Colon (tissue), 2 donors: ENCODE data around the gene ACP7.
"Not testable (repeated sequence)": the region's sequence is repeated elsewhere in the genome, so short reads cannot be mapped to it uniquely, and the experiment has no call there.

Experiments
- FAIRE-seq: peaks from 2 replicates; lab custom pipeline; 2012; peaks lifted over from hg19 to GRCh38; lab: Jason Lieb, UNC
- donor health status: control.
- donor health status: control.

The ACP7 gene

GRCh38 chr19:39078436-39079200 lies 5.5 kb upstream of the ACP7 start:
- FAIRE-seq: no peak

DNA sequence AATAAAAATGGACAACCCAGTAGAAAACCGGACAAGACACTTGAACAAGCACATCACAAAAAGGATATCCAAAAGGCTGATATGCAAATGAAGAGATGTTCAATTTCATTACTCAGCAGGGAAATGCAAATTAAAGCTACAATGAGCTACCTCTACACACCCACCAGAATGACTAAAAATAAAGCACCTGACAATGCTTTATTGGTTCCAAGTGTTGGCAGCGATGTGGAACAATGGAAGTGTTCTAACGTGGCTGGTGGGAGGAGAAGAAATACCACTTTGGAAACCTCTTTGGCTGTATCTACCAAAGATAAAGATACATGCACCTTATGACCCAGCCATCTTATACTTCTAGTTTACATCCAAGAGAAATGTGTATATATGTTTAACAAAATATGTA lies 3.7 kb upstream of the ACP7 start:
- no peak for FAIRE-seq

DNA sequence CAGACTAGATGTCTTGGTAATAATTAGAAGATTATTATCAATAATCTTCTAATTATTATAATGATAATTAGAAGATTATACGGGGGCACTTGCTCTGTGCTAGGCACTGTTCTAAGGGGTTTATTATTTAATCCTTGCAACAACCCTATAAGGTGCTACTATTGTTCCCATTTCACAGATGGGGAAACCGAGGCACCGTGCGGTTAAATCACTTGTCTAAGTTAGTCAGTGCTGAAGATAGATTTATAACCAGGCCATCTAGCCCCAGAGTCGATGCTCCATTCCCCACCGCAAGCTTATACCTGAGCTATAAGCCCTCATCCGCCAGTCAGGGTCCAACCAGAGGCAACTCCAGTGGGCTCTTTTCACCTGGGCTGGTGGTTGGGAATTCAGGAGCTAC lies 2.0 kb upstream of the ACP7 start:
- FAIRE-seq: no peak

DNA sequence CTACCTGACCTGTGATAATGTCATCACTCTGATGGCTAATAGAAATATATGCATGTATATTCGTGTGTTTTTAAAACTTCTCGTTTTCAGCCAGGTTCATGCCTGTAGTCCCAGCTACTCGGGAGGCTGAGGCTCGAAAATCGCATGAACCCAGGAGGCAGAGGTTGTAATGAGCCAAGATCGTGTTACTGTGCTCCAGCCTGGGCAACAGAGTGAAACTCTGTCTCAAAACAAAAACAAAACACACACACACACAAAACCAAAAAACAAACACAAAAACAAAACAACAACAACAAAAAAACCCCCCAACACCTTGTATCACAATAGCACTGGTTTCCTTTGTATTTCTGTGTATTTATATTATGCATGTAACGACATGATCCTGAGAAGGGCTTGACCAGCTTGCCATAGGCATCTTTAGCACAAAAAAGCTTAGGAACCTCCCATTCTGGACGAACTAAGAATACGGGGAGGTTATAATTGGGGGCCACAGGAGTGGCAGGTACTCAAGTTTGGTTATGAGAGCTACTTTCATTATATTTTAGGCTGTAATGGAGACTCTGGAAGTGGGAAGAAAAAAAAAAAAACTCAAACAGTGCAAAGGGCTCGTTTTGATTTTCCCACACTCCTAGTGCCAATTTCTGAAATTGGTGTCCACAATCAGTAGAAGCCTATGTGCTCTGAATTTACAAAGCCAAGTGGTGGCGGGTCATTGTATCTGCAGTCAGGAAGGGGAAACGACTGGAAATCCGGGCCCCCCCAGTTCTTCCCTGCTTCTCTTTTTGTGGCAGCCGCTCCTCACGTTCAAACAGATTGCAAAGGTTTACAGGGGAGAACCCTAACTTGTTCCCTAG lies 1.2 kb upstream of the ACP7 start:
- FAIRE-seq: no peak

DNA sequence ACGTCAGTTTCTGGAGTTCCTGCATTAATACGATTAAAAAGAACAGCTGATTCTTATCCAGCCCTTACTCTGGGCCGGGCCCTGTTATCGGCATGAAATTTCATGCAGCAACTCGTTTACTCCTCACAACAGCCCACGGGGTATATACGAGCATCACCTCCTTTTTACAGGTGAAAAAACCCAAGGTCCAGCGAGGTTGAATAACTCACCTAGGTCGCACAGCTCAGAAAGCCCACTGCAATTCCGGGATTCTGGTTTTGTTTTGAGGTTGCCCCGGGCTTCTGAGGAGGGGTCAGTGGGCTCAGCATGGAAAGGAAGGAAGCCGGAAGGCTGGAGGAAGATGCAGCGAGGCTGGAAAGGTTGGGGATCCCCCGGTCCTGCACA lies 577 bp upstream of the ACP7 start:
- no peak for FAIRE-seq

GRCh38 chr19:39084732-39085080 lies 538 bp downstream of the ACP7 start:
- FAIRE-seq: no peak

DNA sequence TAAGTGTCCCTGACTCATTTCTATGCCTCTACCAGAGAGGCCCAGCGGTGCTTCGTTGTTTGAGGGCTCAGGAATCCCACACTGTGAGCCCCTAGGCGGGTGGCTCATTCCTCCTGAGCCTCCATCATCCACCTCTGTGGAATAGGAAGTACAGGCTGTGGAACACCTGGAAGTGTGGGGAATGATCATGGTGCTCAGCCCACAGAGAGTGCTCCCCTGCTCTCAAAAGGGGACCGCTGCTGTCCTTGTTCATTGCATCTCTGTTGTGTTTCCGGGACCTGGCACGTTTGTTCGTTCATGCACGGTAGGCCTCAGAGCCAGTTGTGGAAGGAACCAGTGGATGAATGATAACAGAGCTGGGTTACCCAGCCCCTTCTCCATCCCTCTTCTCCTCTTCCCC lies 1.2 kb downstream of the ACP7 start:
- no peak for FAIRE-seq

DNA sequence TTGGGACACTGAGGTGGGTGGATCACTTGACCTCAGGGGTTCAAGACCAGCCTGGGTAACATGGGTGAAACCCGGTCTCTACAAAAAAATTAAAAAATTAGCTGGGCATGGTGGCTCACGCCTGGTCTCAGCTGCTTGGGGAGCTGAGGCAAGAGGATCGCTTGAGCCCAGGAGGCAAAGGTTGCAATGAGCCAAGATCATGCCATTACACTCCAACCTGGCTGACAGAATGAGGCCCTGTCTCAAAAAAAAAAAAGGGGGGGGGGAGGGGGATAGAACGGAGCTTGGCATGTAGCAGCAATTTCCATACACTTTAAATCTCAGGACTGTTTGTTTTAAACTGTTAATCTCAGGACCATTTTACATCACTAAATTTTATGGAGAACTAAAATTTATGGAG lies 2.2 kb downstream of the ACP7 start:
- FAIRE-seq: no peak

DNA sequence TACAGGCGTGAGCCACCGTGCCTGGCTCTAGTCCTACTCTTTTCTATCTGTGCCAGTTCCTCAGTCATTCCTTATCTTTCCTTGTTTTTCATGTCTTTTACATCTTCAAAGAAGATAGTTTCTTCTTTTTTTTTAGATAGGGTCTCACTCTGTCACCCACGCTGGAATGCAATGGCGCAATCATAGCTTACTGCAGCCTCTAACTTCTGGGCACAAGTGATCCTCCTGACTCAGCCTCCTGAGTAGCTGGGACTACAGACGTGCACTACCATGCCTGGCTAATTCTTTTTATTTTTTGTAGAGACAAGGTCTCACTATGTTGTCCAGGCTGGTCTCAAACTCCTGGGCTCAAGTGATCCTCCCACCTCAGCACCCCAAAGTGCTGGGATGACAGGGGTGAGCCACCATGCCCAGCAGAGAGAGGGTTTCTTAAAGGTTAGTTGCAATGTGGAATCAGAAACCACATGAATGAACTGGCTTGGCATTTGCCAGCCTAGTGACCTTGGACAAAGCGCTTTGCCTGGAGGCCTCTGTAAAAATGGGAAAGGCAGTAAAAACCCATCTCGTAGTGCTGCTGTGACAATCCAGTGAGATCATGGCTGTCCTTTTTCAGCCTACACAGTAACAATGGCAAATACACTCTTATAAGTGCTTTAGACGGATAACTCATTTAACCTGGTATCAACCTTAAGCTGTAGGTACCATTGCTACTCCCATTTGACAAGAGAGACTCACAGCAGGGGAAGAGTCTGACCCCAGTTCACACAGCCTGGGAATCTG lies 3.9 kb downstream of the ACP7 start:
- no peak for FAIRE-seq

DNA sequence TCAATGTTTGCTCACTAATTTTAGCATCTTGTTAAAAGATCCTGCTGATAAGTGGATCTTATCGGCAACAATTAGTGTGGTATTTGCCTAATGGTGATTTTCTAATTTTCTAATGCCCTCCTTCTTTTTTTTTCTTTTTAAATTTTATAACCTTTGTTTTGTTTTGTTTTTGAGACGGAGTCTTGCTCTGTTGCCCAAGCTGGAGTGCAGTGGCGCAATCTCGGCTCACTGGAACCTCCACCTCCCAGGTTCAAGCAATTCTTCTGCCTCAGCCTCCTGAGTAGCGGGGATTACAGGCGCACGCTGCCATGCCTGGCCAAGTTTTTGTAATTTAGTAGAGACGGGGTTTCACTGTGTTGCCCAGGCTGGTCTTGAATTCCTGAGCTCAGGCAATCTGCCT lies 5.8 kb downstream of the ACP7 start:
- FAIRE-seq: not testable (repeated sequence)

- FAIRE-seq: no peak
Observed at GRCh38 chr19:39090881-39091280, 6.7 kb downstream of the ACP7 start.

GRCh38 chr19:39095799-39096540 lies 11.8 kb downstream of the ACP7 start:
- not testable (repeated sequence) for FAIRE-seq

DNA sequence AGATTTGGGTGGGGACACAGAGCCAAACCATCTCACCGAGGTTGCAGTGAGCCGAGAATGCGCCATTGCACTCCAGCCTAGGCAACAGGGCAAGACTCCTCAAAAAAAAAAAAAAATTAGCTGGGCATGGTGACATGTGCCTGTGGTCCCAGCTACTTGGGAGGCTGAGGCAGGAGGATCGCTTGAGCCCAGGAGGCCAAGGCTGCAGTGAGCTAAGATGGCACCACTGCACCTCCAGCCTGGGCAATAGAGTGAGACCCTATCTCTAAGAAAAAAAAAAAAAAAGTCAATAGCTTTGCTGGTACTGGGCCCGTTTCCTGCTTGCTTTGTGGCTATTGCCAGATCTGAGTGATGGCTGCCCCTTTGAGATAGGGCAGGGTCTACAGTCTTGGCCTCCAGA lies 13.1 kb downstream of the ACP7 start:
- FAIRE-seq: no peak

GRCh38 chr19:39097721-39098120 lies 13.6 kb downstream of the ACP7 start:
- no peak for FAIRE-seq

DNA sequence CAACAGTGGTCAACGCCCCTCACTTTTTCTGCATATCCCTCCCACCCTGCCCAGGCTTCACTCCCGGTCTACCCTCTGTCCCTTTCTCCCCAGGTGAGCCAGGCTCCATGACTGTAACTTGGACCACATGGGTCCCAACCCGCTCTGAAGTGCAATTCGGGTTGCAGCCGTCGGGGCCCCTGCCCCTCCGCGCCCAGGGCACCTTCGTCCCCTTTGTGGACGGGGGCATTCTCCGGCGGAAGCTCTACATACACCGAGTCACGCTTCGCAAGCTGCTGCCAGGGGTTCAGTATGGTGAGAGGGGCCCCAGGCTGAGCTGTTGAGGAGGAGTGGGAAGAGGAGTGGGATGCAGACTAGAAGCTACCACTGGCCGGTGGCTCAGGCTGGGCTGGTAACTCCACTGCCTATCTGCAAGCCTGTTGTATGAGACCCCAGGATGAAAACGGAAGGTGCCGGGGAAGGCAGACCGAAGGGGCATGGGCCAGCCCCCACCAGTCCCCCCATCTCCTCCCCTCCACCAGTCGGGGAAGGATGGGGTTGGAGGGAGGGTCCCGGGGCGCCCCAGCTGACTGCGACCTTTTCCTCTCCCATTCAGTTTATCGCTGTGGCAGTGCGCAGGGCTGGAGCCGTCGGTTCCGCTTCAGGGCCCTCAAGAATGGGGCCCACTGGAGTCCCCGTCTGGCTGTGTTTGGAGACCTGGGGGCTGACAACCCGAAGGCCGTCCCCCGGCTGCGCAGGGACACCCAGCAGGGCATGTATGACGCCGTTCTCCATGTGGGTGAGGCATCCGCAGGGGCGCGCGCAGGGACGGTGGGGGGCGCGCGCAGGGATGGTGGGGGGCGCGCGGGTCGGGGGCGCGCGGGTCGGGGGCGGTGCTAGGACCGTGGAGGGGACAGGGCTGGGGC lies 14.4 kb downstream of the ACP7 start:
- FAIRE-seq: no peak

DNA sequence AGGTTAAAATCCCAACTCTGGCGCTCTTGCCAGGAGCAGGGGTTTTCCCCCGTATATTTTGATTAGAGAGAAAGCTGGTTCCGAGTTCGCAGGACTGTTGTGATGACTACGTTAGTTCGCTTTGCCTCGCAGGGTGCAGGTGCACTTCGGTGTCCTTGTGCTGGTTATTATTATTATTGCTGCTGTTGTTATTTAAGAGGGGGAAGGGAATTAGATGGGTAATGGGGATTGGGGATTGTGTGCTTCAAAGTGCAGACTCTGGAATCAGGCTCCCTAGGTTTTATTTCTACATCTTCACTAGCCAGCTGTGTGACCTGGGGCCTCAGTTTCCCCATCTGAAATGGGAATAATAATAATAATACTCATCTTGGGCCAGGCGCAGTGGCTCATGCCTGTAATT lies 15.2 kb downstream of the ACP7 start:
- no peak for FAIRE-seq

GRCh38 chr19:39100500-39101166 lies 16.5 kb downstream of the ACP7 start:
- FAIRE-seq: no peak

GRCh38 chr19:39103151-39103550 lies 19.0 kb downstream of the ACP7 start:
- FAIRE-seq: no peak

GRCh38 chr19:39104186-39104596 lies 20.0 kb downstream of the ACP7 start:
- FAIRE-seq: no peak

DNA sequence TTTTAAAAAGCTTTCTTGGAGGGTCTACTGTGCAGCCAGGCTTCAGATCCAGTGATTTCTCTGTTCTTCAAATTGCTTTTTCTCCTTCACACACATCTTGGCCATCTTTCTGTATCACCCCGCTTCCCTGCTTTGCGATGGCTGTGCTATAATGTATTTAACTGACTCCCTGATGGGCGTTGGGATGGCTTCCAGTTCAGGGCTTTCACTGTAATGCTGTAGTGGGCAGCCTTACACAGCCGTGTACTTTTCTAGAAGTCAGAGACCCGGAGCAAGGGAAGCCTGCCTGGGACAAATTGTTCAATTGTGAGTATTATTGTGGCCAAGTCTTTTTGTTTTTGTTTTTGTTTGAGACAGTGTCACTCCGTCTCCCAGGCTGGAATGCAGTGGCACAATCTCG lies 22.0 kb downstream of the ACP7 start:
- no peak for FAIRE-seq

DNA sequence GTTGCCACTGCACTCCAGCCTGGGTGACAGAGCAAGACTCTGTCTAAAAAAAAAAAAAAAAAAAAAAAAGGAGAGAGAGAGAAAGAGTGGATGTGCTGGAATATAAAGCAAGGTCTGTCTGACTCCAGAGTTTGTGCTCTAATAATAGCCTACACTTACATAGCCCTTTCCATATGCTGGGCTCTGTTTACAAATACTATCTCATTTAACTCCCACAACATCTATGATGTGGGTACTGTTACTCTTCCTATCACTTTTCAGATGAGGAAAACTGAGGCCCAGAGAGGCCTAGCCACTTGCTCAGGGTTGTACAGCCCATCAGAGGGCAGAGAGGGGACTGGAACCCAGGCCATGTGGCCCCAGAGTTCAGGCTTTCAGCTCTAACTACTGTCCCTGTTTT lies 25.5 kb downstream of the ACP7 start:
- FAIRE-seq: no peak
